AG09309 (cell line): ENCODE measurements around the gene MAPRE2.

Experiments
- DNase-seq: peaks from one replicate; pipeline ENCODE4 v3.0.0-alpha.2; 2010; ENCODE audit warnings: low read depth
- H3K4me3 ChIP-seq: 2 replicates; pipeline ENCODE4 v1.5.1; 2011; ENCODE audit warnings: mild to moderate bottlenecking, low read depth, low read length, moderate library complexity; ENCODE audit not compliant: control insufficient read depth
- CTCF ChIP-seq: IDR thresholded peaks from 2 replicates; pipeline ENCODE4 v1.5.1; 2011; ENCODE audit warnings: mild to moderate bottlenecking, low read depth, low read length, inconsistent platforms; ENCODE audit not compliant: insufficient read depth, control insufficient read depth; ENCODE audit errors: missing control alignments

Gene MAPRE2

GRCh38 chr18:35085450-35086380 lies 44.5 kb downstream of the MAPRE2 start:
- TF ChIP-seq CTCF, result no peak
- DNase-seq, result no peak
- no peak overlapping the region for H3K4me3 ChIP-seq

- no peak for DNase-seq
- TF ChIP-seq CTCF, result no peak
- no peak overlapping the region for H3K4me3 ChIP-seq
Observed at GRCh38 chr18:35086704-35087103, 45.5 kb downstream of the MAPRE2 start.

- no peak for DNase-seq
- no peak for TF ChIP-seq CTCF
Observed at GRCh38 chr18:35087726-35088125, 46.5 kb downstream of the MAPRE2 start.

GRCh38 chr18:35088921-35089320 lies 47.7 kb downstream of the MAPRE2 start:
- no peak overlapping the region for H3K4me3 ChIP-seq
- DNase-seq, result no peak
- no peak for TF ChIP-seq CTCF

More at GRCh38 chr18:35087726-35088125, 46.5 kb downstream of the MAPRE2 start:
- no peak overlapping the region for H3K4me3 ChIP-seq

GRCh38 chr18:35089382-35089781 lies 48.2 kb downstream of the MAPRE2 start:
- no peak for TF ChIP-seq CTCF
- no peak overlapping the region for H3K4me3 ChIP-seq
- DNase-seq, result no peak

GRCh38 chr18:35089891-35090550 lies 48.8 kb downstream of the MAPRE2 start:
- H3K4me3 ChIP-seq, result no peak overlapping the region
- TF ChIP-seq CTCF, result no peak
- no peak for DNase-seq
